Measurements from ENCODE around the gene TRAF4. TPM values are rescaled to one million over a fixed set of nuclear protein-coding genes. Genes with fewer than 3 reads are reported as not detected.

The TRAF4 gene
- 26.5 TPM for total RNA-seq

GRCh38 chr17:28743243-28744103, at the start of gene TRAF4:
TRAF4 (plus strand) TSS chr17:28744011; CDS start chr17:28744113, 102 bp downstream.
- Histone ChIP-seq H3K27ac (peak within 1 kb of the TSS; percentile 95), H3K36me3 (peaks cover 0 to 11% of the 10 kb centered on the region in 2 donors), H3K9me3 (no peaks in the 10 kb centered on the region), H3K4me3 (peak within 1 kb of the TSS; percentile 72 to 81), H3K27me3 (no peaks in the 10 kb centered on the region), H3K4me1 (peaks cover 53% of the 10 kb centered on the region)
- intact Hi-C loops (cut with DNase I), result no loop called here
- no peak for DNase-seq (ENCODE audit: extremely low spot score in 2 of 2)
- TF ChIP-seq POLR2AphosphoS5 (IDR thresholded peaks at IDR 0.05; ENCODE audit: insufficient read depth in 1 of 2, low read depth in 1 of 2) (peak in 1 of 2 donors; percentile 63), CTCF (IDR thresholded peaks at IDR 0.05) (no peak), POLR2A (IDR thresholded peaks at IDR 0.05) (peak in 1 of 2 donors; percentile 98)

GRCh38 chr17:28698253-28698941, 45.4 kb upstream of the TRAF4 start:
- Histone ChIP-seq H3K4me1 (no peaks in the 10 kb centered on the region), H3K4me3 (no peak overlapping the region), H3K27me3 (no peaks in the 10 kb centered on the region), H3K36me3 (peaks cover 11 to 99% of the 10 kb centered on the region in 2 donors), H3K27ac (no peak overlapping the region), H3K9me3 (no peaks in the 10 kb centered on the region)
- TF ChIP-seq POLR2A (IDR thresholded peaks at IDR 0.05) (no peak), CTCF (IDR thresholded peaks at IDR 0.05) (no peak), POLR2AphosphoS5 (IDR thresholded peaks at IDR 0.05; ENCODE audit: insufficient read depth in 1 of 2, low read depth in 1 of 2) (no peak)
- intact Hi-C loops (cut with DNase I), result no loop called here
- no peak for DNase-seq (ENCODE audit: extremely low spot score in 2 of 2)

- TF ChIP-seq POLR2AphosphoS5 (IDR thresholded peaks at IDR 0.05; ENCODE audit: insufficient read depth in 1 of 2, low read depth in 1 of 2) (no peak), CTCF (IDR thresholded peaks at IDR 0.05) (no peak), POLR2A (IDR thresholded peaks at IDR 0.05) (no peak)
- H3K27me3 ChIP-seq, result no peaks in the 10 kb centered on the region
- no peak overlapping the region for H3K27ac ChIP-seq
- H3K4me3 ChIP-seq, result no peak overlapping the region
- no peak for DNase-seq (ENCODE audit: extremely low spot score in 2 of 2)
- no peaks in the 10 kb centered on the region for H3K9me3 ChIP-seq
- no peaks in the 10 kb centered on the region for H3K4me1 ChIP-seq
- H3K36me3 ChIP-seq, result peaks cover 11 to 93% of the 10 kb centered on the region in 2 donors
- intact Hi-C loops (cut with DNase I), result no loop called here
Measured at GRCh38 chr17:28700278-28700677, 43.5 kb upstream of the TRAF4 start.

GRCh38 chr17:28700830-28701492, 42.9 kb upstream of the TRAF4 start:
- Histone ChIP-seq H3K4me3 (no peak overlapping the region), H3K27me3 (no peaks in the 10 kb centered on the region), H3K36me3 (peaks cover 6 to 86% of the 10 kb centered on the region in 2 donors), H3K4me1 (no peaks in the 10 kb centered on the region), H3K27ac (no peak overlapping the region), H3K9me3 (no peaks in the 10 kb centered on the region)
- TF ChIP-seq POLR2A (IDR thresholded peaks at IDR 0.05), result no peak
- TF ChIP-seq CTCF (IDR thresholded peaks at IDR 0.05), result no peak
- TF ChIP-seq POLR2AphosphoS5 (IDR thresholded peaks at IDR 0.05; ENCODE audit: insufficient read depth in 1 of 2, low read depth in 1 of 2), result no peak
- no peak for DNase-seq (ENCODE audit: extremely low spot score in 2 of 2)
- intact Hi-C loops (cut with DNase I), result no loop called here
